Measurements from ENCODE around the gene MYH15.

Gene MYH15

GRCh38 chr3:108378153-108378951, 132.0 kb downstream of the MYH15 start:
- no peak for DNase-seq (ENCODE audit: low read depth, low spot score)
- H3K4me3 ChIP-seq: no peak overlapping the region
- TF ChIP-seq POLR2AphosphoS5 (IDR thresholded peaks at IDR 0.05; ENCODE audit: borderline replicate concordance, low read depth, low read length): no peak
- no peak for TF ChIP-seq EZH2 (IDR thresholded peaks at IDR 0.05)
- TF ChIP-seq FOXP2 (optimal IDR thresholded peaks at IDR 0.05; ENCODE audit: control extremely low read depth, extremely low read length, insufficient read depth): no peak
- no peaks in the 10 kb centered on the region for H3K36me3 ChIP-seq (ENCODE audit: insufficient read depth, low read length)
- no peak overlapping the region for H3K9ac ChIP-seq (ENCODE audit: insufficient read length)
- H3K27ac ChIP-seq: no peak overlapping the region
- no peaks in the 10 kb centered on the region for H3K9me3 ChIP-seq (ENCODE audit: low read depth, low read length)

- TF ChIP-seq EZH2 (IDR thresholded peaks at IDR 0.05) (no peak), POLR2AphosphoS5 (IDR thresholded peaks at IDR 0.05; ENCODE audit: borderline replicate concordance, low read depth, low read length) (no peak), FOXP2 (optimal IDR thresholded peaks at IDR 0.05; ENCODE audit: control extremely low read depth, extremely low read length, insufficient read depth) (no peak)
- Histone ChIP-seq H3K4me3 (no peak overlapping the region), H3K9ac (ENCODE audit: insufficient read length) (no peak overlapping the region), H3K36me3 (ENCODE audit: insufficient read depth, low read length) (no peaks in the 10 kb centered on the region), H3K9me3 (ENCODE audit: low read depth, low read length) (no peaks in the 10 kb centered on the region), H3K27ac (no peak overlapping the region)
- DNase-seq (ENCODE audit: low read depth, low spot score): no peak
These were observed 133.0 kb downstream of the MYH15 start for GRCh38 chr3:108377384-108377783.

- Histone ChIP-seq H3K9me3 (ENCODE audit: low read depth, low read length) (no peaks in the 10 kb centered on the region), H3K9ac (ENCODE audit: insufficient read length) (no peak overlapping the region), H3K36me3 (ENCODE audit: insufficient read depth, low read length) (no peaks in the 10 kb centered on the region), H3K4me3 (no peak overlapping the region), H3K27ac (no peak overlapping the region)
- no peak for TF ChIP-seq FOXP2 (optimal IDR thresholded peaks at IDR 0.05; ENCODE audit: control extremely low read depth, extremely low read length, insufficient read depth)
- TF ChIP-seq POLR2AphosphoS5 (IDR thresholded peaks at IDR 0.05; ENCODE audit: borderline replicate concordance, low read depth, low read length): no peak
- TF ChIP-seq EZH2 (IDR thresholded peaks at IDR 0.05): no peak
- DNase-seq (ENCODE audit: low read depth, low spot score): no peak
These were observed 134.4 kb downstream of the MYH15 start for GRCh38 chr3:108376026-108376425.

GRCh38 chr3:108359011-108359410, 151.4 kb downstream of the MYH15 start:
- Histone ChIP-seq H3K36me3 (ENCODE audit: insufficient read depth, low read length) (no peaks in the 10 kb centered on the region), H3K9me3 (ENCODE audit: low read depth, low read length) (no peaks in the 10 kb centered on the region), H3K4me3 (no peak overlapping the region), H3K27ac (no peak overlapping the region), H3K9ac (ENCODE audit: insufficient read length) (no peak overlapping the region)
- no peak for TF ChIP-seq POLR2AphosphoS5 (IDR thresholded peaks at IDR 0.05; ENCODE audit: borderline replicate concordance, low read depth, low read length)
- no peak for TF ChIP-seq EZH2 (IDR thresholded peaks at IDR 0.05)
- TF ChIP-seq FOXP2 (optimal IDR thresholded peaks at IDR 0.05; ENCODE audit: control extremely low read depth, extremely low read length, insufficient read depth): no peak
- no peak for DNase-seq (ENCODE audit: low read depth, low spot score)

- H3K9ac ChIP-seq (ENCODE audit: insufficient read length): no peak overlapping the region
- H3K4me3 ChIP-seq: no peak overlapping the region
- H3K9me3 ChIP-seq (ENCODE audit: low read depth, low read length): no peaks in the 10 kb centered on the region
- H3K36me3 ChIP-seq (ENCODE audit: insufficient read depth, low read length): no peaks in the 10 kb centered on the region
- no peak for DNase-seq (ENCODE audit: low read depth, low spot score)
- H3K27ac ChIP-seq: no peak overlapping the region
- TF ChIP-seq EZH2 (IDR thresholded peaks at IDR 0.05) (no peak), POLR2AphosphoS5 (IDR thresholded peaks at IDR 0.05; ENCODE audit: borderline replicate concordance, low read depth, low read length) (no peak), FOXP2 (optimal IDR thresholded peaks at IDR 0.05; ENCODE audit: control extremely low read depth, extremely low read length, insufficient read depth) (no peak)
These were observed 153.4 kb downstream of the MYH15 start for GRCh38 chr3:108357042-108357441.

- no peaks in the 10 kb centered on the region for H3K9me3 ChIP-seq (ENCODE audit: low read depth, low read length)
- H3K9ac ChIP-seq (ENCODE audit: insufficient read length): no peak overlapping the region
- TF ChIP-seq EZH2 (IDR thresholded peaks at IDR 0.05): no peak
- TF ChIP-seq FOXP2 (optimal IDR thresholded peaks at IDR 0.05; ENCODE audit: control extremely low read depth, extremely low read length, insufficient read depth): no peak
- TF ChIP-seq POLR2AphosphoS5 (IDR thresholded peaks at IDR 0.05; ENCODE audit: borderline replicate concordance, low read depth, low read length): no peak
- no peaks in the 10 kb centered on the region for H3K36me3 ChIP-seq (ENCODE audit: insufficient read depth, low read length)
- no peak overlapping the region for H3K4me3 ChIP-seq
- no peak overlapping the region for H3K27ac ChIP-seq
- DNase-seq (ENCODE audit: low read depth, low spot score): no peak
These were observed 155.8 kb downstream of the MYH15 start for GRCh38 chr3:108354562-108354961.

GRCh38 chr3:108352176-108352575, 158.2 kb downstream of the MYH15 start:
- DNase-seq (ENCODE audit: low read depth, low spot score): no peak

GRCh38 chr3:108346301-108347227, 163.8 kb downstream of the MYH15 start:
- no peak overlapping the region for H3K9ac ChIP-seq (ENCODE audit: insufficient read length)
- no peak for DNase-seq (ENCODE audit: low read depth, low spot score)
- no peak for TF ChIP-seq EZH2 (IDR thresholded peaks at IDR 0.05)
- TF ChIP-seq FOXP2 (optimal IDR thresholded peaks at IDR 0.05; ENCODE audit: control extremely low read depth, extremely low read length, insufficient read depth): no peak
- TF ChIP-seq POLR2AphosphoS5 (IDR thresholded peaks at IDR 0.05; ENCODE audit: borderline replicate concordance, low read depth, low read length): no peak

More at GRCh38 chr3:108352176-108352575, 158.2 kb downstream of the MYH15 start:
- Histone ChIP-seq H3K4me3 (no peak overlapping the region), H3K27ac (no peak overlapping the region), H3K9ac (ENCODE audit: insufficient read length) (no peak overlapping the region), H3K9me3 (ENCODE audit: low read depth, low read length) (no peaks in the 10 kb centered on the region), H3K36me3 (ENCODE audit: insufficient read depth, low read length) (no peaks in the 10 kb centered on the region)
- no peak for TF ChIP-seq POLR2AphosphoS5 (IDR thresholded peaks at IDR 0.05; ENCODE audit: borderline replicate concordance, low read depth, low read length)
- TF ChIP-seq FOXP2 (optimal IDR thresholded peaks at IDR 0.05; ENCODE audit: control extremely low read depth, extremely low read length, insufficient read depth): no peak
- TF ChIP-seq EZH2 (IDR thresholded peaks at IDR 0.05): no peak

More at GRCh38 chr3:108346301-108347227, 163.8 kb downstream of the MYH15 start:
- no peaks in the 10 kb centered on the region for H3K9me3 ChIP-seq (ENCODE audit: low read depth, low read length)
- no peak overlapping the region for H3K4me3 ChIP-seq
- H3K27ac ChIP-seq: no peak overlapping the region
- H3K36me3 ChIP-seq (ENCODE audit: insufficient read depth, low read length): no peaks in the 10 kb centered on the region

All from SK-N-MC (cell line).